Glutamatergic neuron (in vitro differentiated cells): ENCODE results near the gene KIFBP. TPM values are rescaled to one million over a fixed set of nuclear protein-coding genes. Genes with fewer than 3 reads are reported as not detected.
"Not testable (repeated sequence)": the region's sequence is repeated elsewhere in the genome, so short reads cannot be mapped to it uniquely, and the experiment has no call there.

Source experiments
- DNase-seq: peaks from one replicate; pipeline ENCODE4 v3.0.0; 2022
- H3K27ac Mint-ChIP-seq: one replicate; pipeline ENCODE4 v1.8.0; 2020; ENCODE audit warnings: mild to moderate bottlenecking, mixed read lengths, inconsistent platforms; ENCODE audit not compliant: unreplicated experiment
- H3K27me3 Mint-ChIP-seq: one replicate; pipeline ENCODE4 v1.8.0; 2020; ENCODE audit warnings: mild to moderate bottlenecking, moderate library complexity, mixed read lengths, inconsistent platforms; ENCODE audit not compliant: unreplicated experiment
- H3K36me3 Mint-ChIP-seq: one replicate; pipeline ENCODE4 v1.8.0; 2020; ENCODE audit warnings: mild to moderate bottlenecking, mixed read lengths, inconsistent platforms; ENCODE audit not compliant: unreplicated experiment
- H3K4me1 Mint-ChIP-seq: one replicate; pipeline ENCODE4 v1.8.0; 2020; ENCODE audit warnings: mild to moderate bottlenecking, low read depth, mixed read lengths, inconsistent platforms; ENCODE audit not compliant: unreplicated experiment
- H3K4me3 Mint-ChIP-seq: one replicate; pipeline ENCODE4 v1.8.0; 2020; ENCODE audit warnings: mild to moderate bottlenecking, mixed read lengths, inconsistent platforms; ENCODE audit not compliant: unreplicated experiment
- H3K9me3 Mint-ChIP-seq: one replicate; pipeline ENCODE4 v1.8.0; 2020; ENCODE audit warnings: mild to moderate bottlenecking, moderate library complexity, mixed read lengths, inconsistent platforms; ENCODE audit not compliant: unreplicated experiment
- total RNA-seq: library from RNA; stranded (reverse); fragmentation: NEBNext Ultra II Directional; extraction: Animal tissue kit (Norgen Biotek cat#: 25700); gene quantifications from one replicate; pipeline ENCODE4 v1.2.1, GENCODE V29; 2021; ENCODE audit not compliant: unreplicated experiment
- TF ChIP-seq, protein P1 (sequence below): fragments of 200-600 bp; sonication (generic); IDR thresholded peaks from one replicate; pipeline ENCODE4 v1.5.0; 2021; ENCODE audit not compliant: partially characterized antibody, unreplicated experiment

Gene KIFBP
- total RNA-seq, 1 donor from 2014 or later = 45.3 TPM

DNA sequence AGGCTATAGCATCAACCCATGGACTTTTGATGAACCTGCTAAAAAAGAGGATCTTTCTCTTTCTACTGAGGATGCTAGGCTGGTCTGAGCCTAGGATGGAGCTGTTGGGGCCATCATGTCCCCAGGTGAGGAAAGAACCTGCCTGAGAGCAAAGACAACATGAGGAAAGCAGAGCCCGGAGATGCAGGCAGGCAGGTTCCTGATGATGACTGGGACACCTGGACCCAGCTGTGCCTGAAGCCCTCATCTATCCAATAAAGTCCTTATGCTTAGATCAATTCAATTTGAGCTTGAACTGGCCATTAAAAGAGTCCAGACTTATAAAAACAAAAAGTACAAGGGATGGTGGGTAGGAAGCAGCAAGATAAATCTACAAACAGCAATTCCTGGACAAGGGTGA lies 48.9 kb downstream of the KIFBP start:
- Mint-ChIP-seq H3K4me1 (no peaks in the 10 kb centered on the region), H3K36me3 (no peaks in the 10 kb centered on the region), H3K27me3 (no peaks in the 10 kb centered on the region), H3K4me3 (peak overlapping the region; percentile 38), H3K27ac (no peak overlapping the region), H3K9me3 (no peaks in the 10 kb centered on the region)
- no peak for DNase-seq
- TF ChIP-seq, protein P1, sequence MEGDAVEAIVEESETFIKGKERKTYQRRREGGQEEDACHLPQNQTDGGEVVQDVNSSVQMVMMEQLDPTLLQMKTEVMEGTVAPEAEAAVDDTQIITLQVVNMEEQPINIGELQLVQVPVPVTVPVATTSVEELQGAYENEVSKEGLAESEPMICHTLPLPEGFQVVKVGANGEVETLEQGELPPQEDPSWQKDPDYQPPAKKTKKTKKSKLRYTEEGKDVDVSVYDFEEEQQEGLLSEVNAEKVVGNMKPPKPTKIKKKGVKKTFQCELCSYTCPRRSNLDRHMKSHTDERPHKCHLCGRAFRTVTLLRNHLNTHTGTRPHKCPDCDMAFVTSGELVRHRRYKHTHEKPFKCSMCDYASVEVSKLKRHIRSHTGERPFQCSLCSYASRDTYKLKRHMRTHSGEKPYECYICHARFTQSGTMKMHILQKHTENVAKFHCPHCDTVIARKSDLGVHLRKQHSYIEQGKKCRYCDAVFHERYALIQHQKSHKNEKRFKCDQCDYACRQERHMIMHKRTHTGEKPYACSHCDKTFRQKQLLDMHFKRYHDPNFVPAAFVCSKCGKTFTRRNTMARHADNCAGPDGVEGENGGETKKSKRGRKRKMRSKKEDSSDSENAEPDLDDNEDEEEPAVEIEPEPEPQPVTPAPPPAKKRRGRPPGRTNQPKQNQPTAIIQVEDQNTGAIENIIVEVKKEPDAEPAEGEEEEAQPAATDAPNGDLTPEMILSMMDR = no peak

GRCh38 chr10:69040904-69041303 lies 52.3 kb downstream of the KIFBP start:
- H3K36me3 Mint-ChIP-seq, DNase-seq, H3K9me3 Mint-ChIP-seq, H3K4me1 Mint-ChIP-seq, H3K4me3 Mint-ChIP-seq, H3K27me3 Mint-ChIP-seq, H3K27ac Mint-ChIP-seq: not testable (repeated sequence)

- H3K9me3 Mint-ChIP-seq = no peaks in the 10 kb centered on the region
- H3K4me1 Mint-ChIP-seq = no peaks in the 10 kb centered on the region
- TF ChIP-seq, protein P1 = no peak
- H3K27me3 Mint-ChIP-seq = no peaks in the 10 kb centered on the region
- H3K27ac Mint-ChIP-seq = no peak overlapping the region
- DNase-seq = no peak
- no peak overlapping the region for H3K4me3 Mint-ChIP-seq
- no peaks in the 10 kb centered on the region for H3K36me3 Mint-ChIP-seq
Observed at GRCh38 chr10:69042417-69042816, 53.8 kb downstream of the KIFBP start.

- no peak overlapping the region for H3K4me3 Mint-ChIP-seq
- no peaks in the 10 kb centered on the region for H3K36me3 Mint-ChIP-seq
- H3K27me3 Mint-ChIP-seq = no peaks in the 10 kb centered on the region
- no peaks in the 10 kb centered on the region for H3K9me3 Mint-ChIP-seq
- TF ChIP-seq, protein P1 = no peak
- no peak for DNase-seq
- H3K27ac Mint-ChIP-seq = no peak overlapping the region
- no peaks in the 10 kb centered on the region for H3K4me1 Mint-ChIP-seq
Observed at GRCh38 chr10:69042838-69043237, 54.2 kb downstream of the KIFBP start.

GRCh38 chr10:69043931-69044531 lies 55.4 kb downstream of the KIFBP start:
- TF ChIP-seq, protein P1 = no peak
- Mint-ChIP-seq H3K4me3 (no peak overlapping the region), H3K4me1 (no peaks in the 10 kb centered on the region), H3K27ac (no peak overlapping the region), H3K9me3 (no peaks in the 10 kb centered on the region), H3K36me3 (no peaks in the 10 kb centered on the region), H3K27me3 (no peaks in the 10 kb centered on the region)
- DNase-seq = no peak
